T-helper 9 cell (primary cell): Measurements from ENCODE around the gene TTLL7.

Experiments
- DNase-seq: peaks from one replicate; pipeline ENCODE4 v3.0.0-alpha.2; 2020

The TTLL7 gene

GRCh38 chr1:83860490-83861221, 138.3 kb downstream of the TTLL7 start:
- DNase-seq = peak; percentile 52

DNA sequence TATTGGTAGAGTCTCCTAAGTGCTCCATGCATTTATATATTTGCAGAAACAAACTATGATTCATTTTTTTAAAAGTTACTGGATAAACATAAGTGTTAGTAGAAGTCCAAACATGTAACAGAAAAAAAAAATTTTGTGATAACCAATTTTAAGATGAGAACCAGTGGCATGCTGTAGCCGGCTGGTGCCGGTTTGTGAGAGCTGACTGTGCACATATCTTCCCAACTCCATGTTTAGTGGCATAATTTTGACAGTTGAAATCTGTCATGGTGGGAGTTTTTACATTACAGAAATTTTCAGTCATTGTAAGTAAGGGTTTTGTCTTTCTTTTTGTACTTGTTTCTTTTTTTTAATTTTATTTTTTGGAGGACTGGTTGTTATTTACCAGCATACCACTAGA, 141.2 kb downstream of the TTLL7 start:
- no peak for DNase-seq

DNA sequence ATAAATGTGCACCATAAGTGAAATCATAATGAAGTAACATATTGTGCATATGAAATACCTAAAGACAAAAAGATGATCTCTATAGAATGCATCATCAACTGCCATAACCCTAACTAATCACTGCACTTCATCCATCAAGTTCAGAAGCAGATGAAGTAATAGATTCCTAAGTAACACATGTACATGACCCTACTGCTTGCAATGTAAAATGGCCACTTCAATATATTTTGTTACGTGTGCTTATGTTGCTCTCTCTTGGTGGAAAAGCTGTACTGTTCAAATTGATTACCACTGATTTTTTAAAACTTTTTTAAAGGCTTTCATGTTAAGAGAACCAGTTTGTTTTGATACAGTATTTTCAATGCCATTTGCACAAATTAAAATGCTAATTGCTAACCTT, 141.8 kb downstream of the TTLL7 start:
- DNase-seq = no peak

- no peak for DNase-seq
These were observed 142.6 kb downstream of the TTLL7 start for GRCh38 chr1:83856381-83856780.

DNA sequence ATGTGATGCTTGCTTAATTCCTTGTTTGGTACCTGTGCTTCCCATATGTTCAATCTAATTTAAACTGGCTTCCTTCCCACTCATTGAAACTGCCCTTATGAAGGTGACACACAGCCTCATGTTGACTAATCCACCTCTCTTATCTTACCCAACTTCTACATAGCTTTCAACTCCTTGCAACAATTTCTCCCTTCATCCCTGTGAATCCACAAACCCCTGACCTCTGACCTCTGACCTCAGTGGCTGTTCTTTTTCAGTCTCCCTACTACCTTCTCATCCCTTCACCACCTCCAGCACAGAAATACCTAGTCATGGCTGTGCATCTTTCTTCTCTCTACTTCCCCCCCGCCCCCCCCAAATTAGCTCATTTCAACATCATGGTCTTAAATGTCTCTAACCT, 144.5 kb downstream of the TTLL7 start:
- DNase-seq = no peak

DNA sequence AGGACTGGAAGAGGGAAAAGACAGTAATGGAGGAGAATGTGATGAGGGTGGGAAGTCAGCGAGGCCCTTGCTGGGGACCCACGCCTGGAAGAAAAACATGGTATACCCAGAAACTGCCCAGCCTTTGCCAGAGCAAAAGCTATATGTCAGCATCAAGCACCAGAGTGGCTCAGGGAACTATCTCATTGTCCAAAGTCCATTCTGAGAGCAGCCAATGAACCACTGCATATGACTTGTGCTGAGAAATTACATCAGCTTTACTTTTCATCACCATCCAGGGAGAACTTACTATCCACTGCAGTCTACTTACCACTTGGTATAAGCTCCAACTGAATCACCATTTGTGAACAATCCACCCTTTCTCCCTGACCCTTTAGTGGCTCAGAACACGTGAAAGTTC, 148.1 kb downstream of the TTLL7 start:
- DNase-seq = no peak

DNA sequence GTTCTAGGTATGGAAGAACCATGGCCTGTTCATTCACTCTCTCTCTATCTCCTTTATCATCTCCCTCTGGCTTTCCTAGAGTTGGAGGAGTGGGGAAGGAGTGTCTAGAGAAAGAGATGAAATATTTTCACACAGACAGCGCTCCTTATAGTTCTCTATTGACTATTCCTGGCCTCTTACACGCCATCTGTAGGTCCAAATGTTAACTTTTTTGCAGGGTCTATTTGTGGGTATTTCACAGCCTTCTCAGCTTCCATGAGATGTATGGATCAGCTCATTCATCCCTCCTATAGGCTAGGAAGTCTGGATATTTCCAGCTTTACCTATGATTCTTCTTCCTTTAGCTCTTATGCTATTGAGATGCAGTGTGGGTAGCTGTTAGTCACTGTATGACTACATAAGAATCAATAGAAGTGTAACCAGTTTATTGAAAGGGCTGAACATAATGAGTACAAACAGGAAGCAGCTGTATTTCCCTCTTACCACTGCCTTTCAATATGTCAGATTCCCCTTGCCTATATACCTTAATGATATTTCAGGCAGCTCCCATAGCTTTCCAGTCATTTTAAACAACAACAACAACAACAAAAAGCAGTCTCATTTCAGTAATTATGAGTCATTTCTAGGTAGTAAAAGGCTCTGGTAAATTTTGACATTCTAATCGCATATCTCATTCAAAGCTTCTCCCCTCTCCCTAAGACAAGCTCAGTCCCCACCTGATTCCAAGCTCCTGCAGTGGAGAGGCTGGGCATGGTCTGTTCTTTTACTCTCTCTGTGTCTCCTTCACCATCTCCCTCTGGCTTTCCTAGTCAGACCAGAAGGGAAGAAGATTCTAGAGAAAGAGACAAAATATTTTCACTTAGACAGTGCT, 149.5 kb downstream of the TTLL7 start:
- DNase-seq = no peak

- no peak for DNase-seq
These were observed 152.8 kb downstream of the TTLL7 start for GRCh38 chr1:83846138-83846537.

DNA sequence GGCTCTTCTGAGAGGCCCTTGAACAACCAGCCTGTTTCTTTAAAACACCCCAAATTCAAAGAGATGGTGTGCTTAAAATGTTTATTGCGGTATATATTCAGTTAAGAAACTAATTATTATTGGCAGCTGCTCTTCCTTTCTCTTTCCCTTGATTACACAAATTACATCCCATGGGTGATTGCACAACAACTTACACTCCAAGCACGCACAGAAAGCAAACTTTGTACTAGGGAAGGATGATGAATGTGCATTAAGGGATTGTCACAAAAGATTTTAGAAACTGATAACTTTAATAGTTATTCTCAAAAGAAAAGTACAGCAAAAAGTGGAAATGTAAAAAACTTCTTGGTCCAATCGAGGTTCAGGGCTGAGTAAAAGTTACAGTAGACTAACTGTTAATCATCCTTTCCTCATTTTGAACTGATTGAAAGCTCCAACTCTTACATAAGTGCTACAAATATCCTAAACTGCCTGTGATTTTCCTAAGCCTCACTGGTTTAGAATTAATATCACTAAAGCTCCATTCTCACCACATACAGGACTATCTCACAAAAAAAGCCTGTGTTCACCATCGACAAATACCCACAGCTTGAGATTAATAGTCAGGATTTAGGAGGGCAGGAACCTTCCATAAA, 153.4 kb downstream of the TTLL7 start:
- no peak for DNase-seq

DNA sequence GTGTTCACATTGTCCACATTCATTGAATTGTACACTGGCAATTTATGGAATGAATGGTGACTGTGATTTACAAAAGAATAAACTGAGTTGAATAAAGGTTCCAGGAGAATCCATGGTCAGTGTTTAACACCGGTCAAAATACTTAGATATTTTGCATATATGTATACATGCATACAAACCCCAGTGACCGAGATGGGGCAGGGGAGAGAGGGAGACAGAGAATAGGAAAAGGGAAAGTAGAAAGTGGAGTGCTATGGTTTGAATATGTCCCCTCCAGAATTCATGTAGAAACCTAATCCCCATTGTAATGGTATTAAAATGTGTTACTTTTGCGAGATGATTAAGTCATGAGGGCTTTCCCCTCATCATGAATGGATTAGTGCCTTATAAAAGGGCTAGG, 154.4 kb downstream of the TTLL7 start:
- no peak for DNase-seq

GRCh38 chr1:83839566-83840173, 159.3 kb downstream of the TTLL7 start:
- no peak for DNase-seq

GRCh38 chr1:83838573-83838972, 160.4 kb downstream of the TTLL7 start:
- DNase-seq = no peak

- no peak for DNase-seq
These were observed 162.4 kb downstream of the TTLL7 start for GRCh38 chr1:83836543-83836942.

GRCh38 chr1:83834621-83835264, 164.2 kb downstream of the TTLL7 start:
- no peak for DNase-seq

GRCh38 chr1:83832194-83832593, 166.7 kb downstream of the TTLL7 start:
- DNase-seq = no peak

DNA sequence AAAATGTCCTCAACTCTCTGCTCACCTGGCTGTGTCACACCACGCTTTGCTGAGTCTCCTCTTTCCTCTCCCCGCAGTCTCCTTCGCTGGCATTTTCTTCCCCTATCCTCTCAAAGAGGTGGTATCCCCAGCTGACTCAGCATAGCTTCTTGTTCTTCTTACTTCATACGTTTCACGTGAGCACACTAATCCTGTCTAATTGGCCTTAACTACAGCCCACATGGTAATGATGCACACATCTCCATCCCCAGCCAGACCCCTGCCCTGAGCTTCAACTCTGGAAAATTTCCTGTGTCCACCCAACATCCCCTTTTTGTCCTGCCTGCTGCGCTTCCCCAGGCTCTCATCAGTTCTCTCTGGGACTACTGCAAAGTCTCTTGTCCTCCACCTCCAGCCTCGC, 169.8 kb downstream of the TTLL7 start:
- no peak for DNase-seq

- no peak for DNase-seq
These were observed 170.5 kb downstream of the TTLL7 start for GRCh38 chr1:83828456-83828855.

- DNase-seq = no peak
These were observed 171.2 kb downstream of the TTLL7 start for GRCh38 chr1:83827741-83828140.

DNA sequence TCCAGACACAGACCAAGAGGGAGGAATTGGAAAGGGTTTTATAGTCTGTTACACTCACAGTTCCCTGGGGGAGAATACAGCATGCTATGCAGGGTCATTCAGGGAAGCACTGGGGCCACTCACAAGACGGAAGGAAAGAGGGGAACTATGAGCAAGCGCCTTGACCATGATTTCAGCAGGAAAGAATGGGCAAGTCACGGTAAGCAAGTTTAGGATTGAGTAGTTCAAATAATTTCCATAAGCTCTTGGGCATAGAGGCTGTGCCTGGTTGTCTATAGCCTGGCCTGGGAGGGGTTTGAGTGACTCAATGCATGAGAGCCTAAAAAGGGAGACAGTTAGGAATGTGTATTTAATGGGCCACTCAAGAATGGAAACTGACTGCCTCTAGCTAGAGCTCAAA, 176.7 kb downstream of the TTLL7 start:
- DNase-seq = no peak

DNA sequence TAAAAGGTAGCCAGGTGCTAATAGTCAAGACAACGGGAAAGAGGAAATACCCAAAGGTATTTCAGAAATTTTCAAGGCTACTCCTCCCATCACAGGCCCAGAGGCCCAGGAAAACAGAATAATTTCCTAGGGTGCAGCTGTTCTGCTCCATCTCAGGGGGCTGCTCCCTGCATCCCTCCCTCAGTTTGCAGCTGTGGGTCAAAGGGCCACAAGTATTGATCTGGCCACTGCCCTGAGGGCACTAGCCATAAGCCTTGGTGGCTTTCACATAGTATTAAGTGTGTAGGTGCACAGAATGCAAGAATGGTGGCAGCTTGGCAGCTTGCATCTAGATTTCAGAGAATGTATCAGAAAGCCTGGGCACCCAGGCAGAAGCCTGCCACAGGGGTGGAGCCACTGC, 179.5 kb downstream of the TTLL7 start:
- DNase-seq = no peak

- DNase-seq = no peak
These were observed 180.0 kb downstream of the TTLL7 start for GRCh38 chr1:83818916-83819315.

- no peak for DNase-seq
These were observed 182.1 kb downstream of the TTLL7 start for GRCh38 chr1:83816836-83817235.

DNA sequence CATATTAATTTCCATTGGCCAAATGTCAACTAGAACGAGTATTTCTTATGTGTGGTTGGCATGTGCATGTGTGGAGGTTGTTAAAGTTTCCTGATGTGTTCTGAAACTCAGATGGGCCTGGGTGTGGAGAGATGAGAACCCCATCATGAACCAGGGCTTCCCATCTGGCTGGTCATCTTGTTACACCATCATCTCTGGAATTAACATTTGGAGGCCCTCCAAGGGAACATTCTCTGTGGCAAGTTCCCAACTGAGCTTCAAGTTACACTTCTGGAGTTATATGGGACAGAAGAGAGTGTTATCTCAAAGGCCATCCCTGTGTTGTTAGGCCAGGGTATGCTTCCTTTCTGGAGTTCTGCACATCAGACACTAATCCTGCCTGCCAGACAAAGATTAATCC, 183.6 kb downstream of the TTLL7 start:
- no peak for DNase-seq
